IMR-90 (cell line): ENCODE measurements around the gene EGF. TPM values are rescaled to one million over a fixed set of nuclear protein-coding genes. Genes with fewer than 3 reads are reported as not detected.
"Not testable (repeated sequence)": the region's sequence is repeated elsewhere in the genome, so short reads cannot be mapped to it uniquely, and the experiment has no call there.

Experiments used
- ATAC-seq: fragments of 200-7000 bp; cut with Tn5 transposase; 2 replicates; pipeline ENCODE4 v1.9.1; 2020; ENCODE audit warnings: low read depth, mild to moderate bottlenecking, moderate library complexity
- BruUV-seq: library from RNA; stranded (reverse); fragments of 400-500 nt; replicated peaks from 2 replicates; lab custom pipeline; 2021; lab: Mats Ljungman, UMichigan
- CTCF ChIA-PET: fragments of 300-600 bp; formaldehyde crosslinking; extraction: SDS; loops from one replicate; lab custom pipeline; 2021; ENCODE audit warnings: antibody characterized with exemption; lab: Yijun Ruan, JAX
- POLR2A ChIA-PET: fragments of 300-600 bp; sonication (Branson Sonifier 250); formaldehyde crosslinking; loops from one replicate; lab custom pipeline; 2022; ENCODE audit warnings: antibody characterized with exemption; ENCODE audit not compliant: unreplicated experiment; lab: Charles Lee
- DNase-seq: peaks from one replicate; pipeline ENCODE4 v3.0.0; 2013
- H2AFZ ChIP-seq: replicated peaks from 2 replicates; pipeline ENCODE3; 2013; ENCODE audit warnings: low read length, mild to moderate bottlenecking; ENCODE audit not compliant: poor library complexity
- H2AK5ac ChIP-seq: 2 replicates; pipeline ENCODE4 v1.6.1; 2013; ENCODE audit warnings: low read depth, low read length, inconsistent platforms
- H2AK9ac ChIP-seq: replicated peaks from 2 replicates; pipeline ENCODE3; 2013; ENCODE audit warnings: mild to moderate bottlenecking, low read depth, low read length, moderate library complexity; ENCODE audit not compliant: poor library complexity
- H2BK120ac ChIP-seq: 2 replicates; pipeline ENCODE4 v1.6.1; 2013; ENCODE audit warnings: low read depth, low read length, inconsistent platforms
- H2BK15ac ChIP-seq: 3 replicates; pipeline ENCODE4 v1.6.1; 2013; ENCODE audit warnings: low read depth, low read length, inconsistent platforms
- H2BK20ac ChIP-seq: 2 replicates; pipeline ENCODE4 v1.6.1; 2013; ENCODE audit warnings: low read depth, mild to moderate bottlenecking, inconsistent platforms, low read length, moderate library complexity
- H2BK5ac ChIP-seq: 2 replicates; pipeline ENCODE4 v1.6.1; 2013; ENCODE audit warnings: mild to moderate bottlenecking, low read depth, low read length, inconsistent platforms; ENCODE audit not compliant: poor library complexity, severe bottlenecking
- H3K14ac ChIP-seq: replicated peaks from 2 replicates; pipeline ENCODE4 v1.6.1; 2013; ENCODE audit warnings: low read depth, low read length, inconsistent platforms
- H3K18ac ChIP-seq: 2 replicates; pipeline ENCODE4 v1.6.1; 2013; ENCODE audit warnings: low read depth, low read length, control low read depth
- H3K23ac ChIP-seq: 2 replicates; pipeline ENCODE4 v1.6.1; 2013; ENCODE audit warnings: low read depth, low read length, inconsistent platforms
- H3K27ac ChIP-seq: 2 replicates; pipeline ENCODE4 v1.5.1; 2013; ENCODE audit warnings: mild to moderate bottlenecking, control low read depth, low read length; ENCODE audit not compliant: insufficient read depth
- H3K27me3 ChIP-seq: 2 replicates; pipeline ENCODE4 v1.6.1; 2013; ENCODE audit warnings: low read length; ENCODE audit not compliant: control insufficient read depth, insufficient read depth
- H3K36me3 ChIP-seq: 2 replicates; pipeline ENCODE4 v1.6.1; 2013; ENCODE audit warnings: low read length, mixed read lengths; ENCODE audit not compliant: control insufficient read depth, insufficient read depth
- H3K4ac ChIP-seq: 2 replicates; pipeline ENCODE4 v1.6.1; 2013; ENCODE audit warnings: low read depth, low read length, inconsistent platforms
- H3K4me1 ChIP-seq: 2 replicates; pipeline ENCODE4 v1.6.1; 2013; ENCODE audit warnings: low read length, mixed read lengths; ENCODE audit not compliant: control insufficient read depth, insufficient read depth
- H3K4me2 ChIP-seq: 2 replicates; pipeline ENCODE4 v1.6.1; 2013; ENCODE audit warnings: low read depth, mild to moderate bottlenecking, control low read depth, low read length, moderate library complexity
- H3K4me3 ChIP-seq: 2 replicates; pipeline ENCODE4 v1.5.1; 2013; ENCODE audit warnings: low read depth, mild to moderate bottlenecking, control low read depth, low read length, moderate library complexity; ENCODE audit not compliant: insufficient read depth
- H3K56ac ChIP-seq: 2 replicates; pipeline ENCODE4 v1.6.1; 2013; ENCODE audit warnings: low read length, inconsistent platforms; ENCODE audit not compliant: insufficient read depth; ENCODE audit errors: extremely low read depth
- H3K79me1 ChIP-seq, 2 experiments: 2 replicates each; pipeline ENCODE4 v1.6.1; 2013; ENCODE audit warnings: low read length in 2 of 2, inconsistent platforms in 1 of 2, low read depth in 1 of 2
- H3K9ac ChIP-seq: 2 replicates; pipeline ENCODE4 v1.6.1; 2013; ENCODE audit warnings: low read depth, low read length, control low read depth
- H3K9me1 ChIP-seq: 2 replicates; pipeline ENCODE4 v1.6.1; 2013; ENCODE audit warnings: low read length, inconsistent platforms; ENCODE audit not compliant: insufficient read depth
- H3K9me3 ChIP-seq: 2 replicates; pipeline ENCODE4 v1.6.1; 2013; ENCODE audit warnings: low read length; ENCODE audit not compliant: control insufficient read depth, insufficient read depth
- H4K20me1 ChIP-seq: 2 replicates; pipeline ENCODE4 v1.6.1; 2013; ENCODE audit warnings: low read length, inconsistent platforms; ENCODE audit not compliant: insufficient read depth
- H4K5ac ChIP-seq: 2 replicates; pipeline ENCODE4 v1.6.1; 2013; ENCODE audit warnings: mild to moderate bottlenecking, low read depth, low read length, control low read depth
- H4K8ac ChIP-seq, 2 experiments: 2 replicates each; pipeline ENCODE4 v1.6.1; 2013; ENCODE audit warnings: low read depth in 2 of 2, low read length in 2 of 2, control low read depth in 1 of 2, inconsistent platforms in 1 of 2
- H4K91ac ChIP-seq: 2 replicates; pipeline ENCODE4 v1.6.1; 2013; ENCODE audit warnings: low read depth, low read length, inconsistent platforms; ENCODE audit not compliant: insufficient read depth
- WGBS, 2 experiments: methylation state at CpG; one replicate each; pipeline versions ENCODE4 v1.1.5 to v1.1.7; 2013; ENCODE audit warnings: missing lambda C conversion rate in 2 of 2; ENCODE audit not compliant: insufficient read length in 1 of 2; ENCODE audit errors: extremely low coverage in 2 of 2; 5-methylcytosine and 5-hydroxymethylcytosine counted together
- dilution Hi-C: fragments of 300-500 bp; cut with HindIII; formaldehyde crosslinking; loops from one replicate; pipeline ENCODE4 v1.14.3; 2018; ENCODE audit warnings: low sequenced_read_pairs; ENCODE audit not compliant: unreplicated experiment
- in situ Hi-C: fragments of 300-500 bp; cut with MboI; formaldehyde crosslinking; loops from 3 replicates; pipeline ENCODE4 v1.14.3; 2019; ENCODE audit warnings: low sequenced_read_pairs, inconsistent platforms, mixed read lengths
- intact Hi-C: fragments of 100-400 bp; cut with micrococcal nuclease; formaldehyde crosslinking; loops from 2 replicates; pipeline ENCODE4 v1.10.0; 2022
- polyA plus RNA-seq, 3 experiments: library from polyadenylated mRNA; depleted of rRNA; stranded (reverse); fragments of >200 nt; gene quantifications; 2 replicates each; pipeline ENCODE4 v1.2.3, GENCODE V29; 2012; ENCODE audit warnings: low replicate concordance in 1 of 3
- total RNA-seq: library from RNA; depleted of rRNA; stranded (reverse); fragments of >200 nt; gene quantifications from 2 replicates; pipeline ENCODE4 v1.2.3, GENCODE V29; 2012

EGF gene
- total and polyA plus RNA-seq, 2 of the 4 experiments (the other 2 are of a cell fraction): 1.7 to 2.2 TPM

DNA sequence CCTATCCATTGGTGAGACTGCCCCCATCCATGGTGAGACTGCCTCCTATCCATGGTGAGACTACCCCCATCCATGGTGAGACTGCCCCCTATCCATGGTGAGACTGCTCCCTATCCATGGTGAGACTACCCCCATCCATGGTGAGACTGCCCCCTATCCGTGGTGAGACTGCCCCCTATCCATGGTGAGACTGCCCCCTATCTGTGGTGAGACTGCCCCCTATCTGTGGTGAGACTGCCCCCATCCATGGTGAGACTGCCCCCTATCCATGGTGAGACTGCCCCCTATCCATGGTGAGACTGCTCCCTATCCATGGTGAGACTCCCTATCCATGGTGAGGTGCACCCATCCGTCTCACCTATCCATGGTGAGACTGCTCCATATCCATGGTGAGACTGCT is 37.1 kb upstream of the EGF start:
- H3K56ac ChIP-seq, H2BK120ac ChIP-seq, H2AFZ ChIP-seq, H2BK5ac ChIP-seq, H4K91ac ChIP-seq, intact Hi-C loops, H3K4ac ChIP-seq, H4K8ac ChIP-seq, H2BK15ac ChIP-seq, H3K9me1 ChIP-seq, H4K20me1 ChIP-seq, dilution Hi-C loops, BruUV-seq, H3K79me1 ChIP-seq, H4K5ac ChIP-seq, H3K4me2 ChIP-seq, H3K9ac ChIP-seq, H2AK9ac ChIP-seq, DNase-seq, POLR2A ChIA-PET, H2BK20ac ChIP-seq, ATAC-seq, in situ Hi-C loops, H3K4me1 ChIP-seq, H3K4me3 ChIP-seq, H3K14ac ChIP-seq, H3K27me3 ChIP-seq, H2AK5ac ChIP-seq, H3K23ac ChIP-seq, H3K36me3 ChIP-seq, H3K18ac ChIP-seq, CTCF ChIA-PET, H3K27ac ChIP-seq, H3K9me3 ChIP-seq: not testable (repeated sequence)
- 83% methylated on average over 1 of the region's 2 CpGs; no CpG with 5 or more reads in 1 of the 2 experiments for WGBS, 2 experiments
